GM12865 (cell line): ENCODE data around the gene SERGEF.
A peak's percentile ranks its signal among the peaks of the same experiment; 100 is the strongest.

Source experiments
- DNase-seq: peaks from one replicate; pipeline ENCODE4 v3.0.0; 2010; ENCODE audit warnings: low read depth
- H3K4me3 ChIP-seq: 2 replicates; pipeline ENCODE4 v1.5.1; 2011; ENCODE audit warnings: mild to moderate bottlenecking, low read depth, low read length, control low read depth
- CTCF ChIP-seq: IDR thresholded peaks from 2 replicates; pipeline ENCODE4 v1.5.1; 2011; ENCODE audit warnings: low read length, control low read depth, low read depth, inconsistent platforms; ENCODE audit not compliant: insufficient read depth; ENCODE audit errors: missing control alignments

The SERGEF gene

DNA sequence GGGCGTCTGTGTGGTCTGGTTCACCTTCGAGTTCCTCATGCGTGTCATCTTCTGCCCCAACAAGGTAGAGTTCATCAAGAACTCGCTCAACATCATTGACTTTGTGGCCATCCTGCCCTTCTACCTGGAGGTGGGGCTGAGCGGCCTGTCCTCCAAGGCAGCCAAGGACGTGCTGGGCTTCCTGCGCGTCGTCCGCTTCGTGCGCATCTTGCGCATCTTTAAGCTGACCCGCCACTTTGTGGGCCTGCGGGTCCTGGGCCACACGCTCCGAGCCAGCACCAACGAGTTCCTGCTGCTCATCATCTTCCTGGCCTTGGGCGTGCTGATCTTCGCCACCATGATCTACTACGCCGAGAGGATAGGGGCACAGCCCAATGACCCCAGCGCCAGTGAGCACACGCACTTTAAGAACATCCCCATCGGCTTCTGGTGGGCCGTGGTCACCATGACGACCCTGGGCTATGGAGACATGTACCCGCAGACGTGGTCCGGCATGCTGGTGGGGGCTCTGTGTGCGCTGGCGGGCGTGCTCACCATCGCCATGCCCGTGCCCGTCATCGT lies 240.9 kb downstream of the SERGEF start:
- no peak for DNase-seq
- TF ChIP-seq CTCF, result no peak
- no peak overlapping the region for H3K4me3 ChIP-seq

GRCh38 chr11:17771415-17771814 lies 241.4 kb downstream of the SERGEF start:
- H3K4me3 ChIP-seq, result no peak overlapping the region
- no peak for TF ChIP-seq CTCF
- no peak for DNase-seq

DNA sequence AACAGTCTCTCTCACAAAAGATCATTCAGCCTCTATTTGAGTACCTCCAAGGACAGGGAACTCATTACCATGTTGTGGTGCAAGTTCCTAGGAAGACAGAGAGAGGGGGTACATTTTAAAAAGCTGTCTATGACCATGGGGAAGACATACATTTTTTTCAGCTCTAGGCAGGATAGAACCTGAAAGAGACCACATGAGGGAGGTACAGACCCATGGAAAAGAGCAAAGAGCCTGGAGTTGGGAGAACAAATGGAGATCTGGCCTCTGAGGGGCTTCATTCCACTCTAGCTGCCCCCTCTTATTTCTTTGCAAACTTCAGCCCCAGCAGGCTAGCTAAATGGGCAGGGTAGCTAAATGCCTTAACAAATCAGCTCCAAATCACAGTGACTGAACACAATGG lies 241.9 kb downstream of the SERGEF start:
- no peak overlapping the region for H3K4me3 ChIP-seq
- TF ChIP-seq CTCF, result no peak
- no peak for DNase-seq

- H3K4me3 ChIP-seq, result no peak overlapping the region
- TF ChIP-seq CTCF, result peak; percentile 1
- DNase-seq, result peak; percentile 18
Measured at GRCh38 chr11:17770048-17770652, 242.7 kb downstream of the SERGEF start.

DNA sequence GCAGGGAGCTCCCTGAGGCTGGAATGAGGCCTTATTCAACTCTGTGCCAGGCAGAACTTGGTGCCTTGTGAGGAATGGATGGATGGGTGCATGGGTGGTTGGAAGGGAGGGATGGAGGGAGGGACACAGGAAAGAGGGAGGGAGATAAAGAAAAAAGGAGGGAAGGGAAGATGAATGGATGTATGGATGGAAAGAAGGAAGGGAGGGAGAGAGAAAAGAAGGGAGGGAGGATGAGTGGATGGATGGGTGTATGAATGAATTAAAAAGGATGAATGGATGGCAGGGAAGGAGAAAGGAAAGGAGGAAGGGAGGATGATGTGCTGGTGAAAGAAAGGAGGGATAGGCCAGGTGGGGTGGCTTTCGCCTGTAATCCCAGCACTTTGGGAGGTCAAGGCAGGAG lies 243.6 kb downstream of the SERGEF start:
- no peak overlapping the region for H3K4me3 ChIP-seq
- no peak for DNase-seq
- no peak for TF ChIP-seq CTCF

DNA sequence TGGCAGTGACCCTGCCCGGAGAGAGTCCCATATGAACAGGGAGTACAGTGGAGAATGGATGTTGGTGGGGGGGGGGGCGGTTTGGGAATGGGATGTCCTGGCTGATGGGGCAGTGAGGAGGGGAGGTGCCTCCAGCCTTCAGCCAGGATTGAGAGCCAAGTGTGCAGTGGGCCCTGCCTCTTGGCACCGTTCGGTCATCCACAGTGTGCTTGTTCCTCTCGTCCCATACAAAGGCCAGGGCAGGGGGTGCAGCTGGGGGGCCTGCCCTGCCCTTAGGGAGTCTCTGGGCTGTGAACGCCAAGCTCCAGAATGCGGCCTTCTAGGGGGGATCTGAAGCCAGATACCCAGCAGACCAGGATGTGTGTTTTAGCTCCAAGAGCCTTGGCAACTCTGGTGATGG lies 244.3 kb downstream of the SERGEF start:
- no peak overlapping the region for H3K4me3 ChIP-seq
- TF ChIP-seq CTCF, result no peak
- DNase-seq, result no peak

DNA sequence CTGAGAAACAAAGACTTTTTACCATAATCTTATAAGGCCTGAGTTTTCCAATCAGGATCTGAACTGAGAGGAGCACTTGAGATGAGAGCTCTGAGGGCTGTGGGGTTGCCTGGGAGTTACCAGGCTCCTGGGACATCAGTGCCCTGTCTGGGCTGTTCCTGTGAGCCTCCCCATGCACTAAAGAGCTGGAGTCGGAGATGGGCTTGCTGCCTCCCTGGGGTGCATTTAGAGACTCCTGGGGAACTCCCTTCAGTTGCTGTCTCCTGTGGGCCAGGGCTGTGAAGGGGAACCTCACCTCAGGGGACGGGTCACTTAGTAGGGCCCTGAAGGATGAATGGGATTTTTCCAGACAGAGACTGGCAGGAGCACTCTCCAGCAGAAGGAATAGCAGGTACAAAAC lies 244.9 kb downstream of the SERGEF start:
- no peak overlapping the region for H3K4me3 ChIP-seq
- no peak for TF ChIP-seq CTCF
- DNase-seq, result no peak
